Liver (tissue), 9 donors: ENCODE data around the gene NELL1. TPM values are rescaled to one million over a fixed set of nuclear protein-coding genes. Genes with fewer than 3 reads are reported as not detected.

Source experiments
- DNase-seq: peaks from one replicate; pipeline ENCODE4 v3.0.0-alpha.2; 2017; ENCODE audit warnings: low spot score
- H3K27ac ChIP-seq, 2 donors: one replicate each; pipeline ENCODE4 v1.7.0; 2013; ENCODE audit warnings: inconsistent platforms in 2 of 2, low read length in 2 of 2, control low read depth in 1 of 2, low read depth in 1 of 2, mild to moderate bottlenecking in 1 of 2
- H3K27me3 ChIP-seq, 4 donors: one replicate each; pipeline versions ENCODE4 v1.6.1 to v1.7.0; 2013; ENCODE audit warnings: low read length in 3 of 4, inconsistent platforms in 1 of 4, mild to moderate bottlenecking in 1 of 4, moderate library complexity in 1 of 4; ENCODE audit not compliant: control insufficient read depth in 4 of 4, insufficient read depth in 4 of 4
- H3K36me3 ChIP-seq, 4 donors: one replicate each; pipeline versions ENCODE4 v1.6.1 to v1.7.0; 2013; ENCODE audit warnings: low read length in 3 of 4, mild to moderate bottlenecking in 3 of 4, low read depth in 1 of 4, moderate library complexity in 1 of 4; ENCODE audit not compliant: control insufficient read depth in 4 of 4, insufficient read depth in 3 of 4
- H3K4me1 ChIP-seq, 4 donors: one replicate each; pipeline versions ENCODE4 v1.6.1 to v1.7.0; 2013; ENCODE audit warnings: low read length in 3 of 4, mild to moderate bottlenecking in 3 of 4, moderate library complexity in 1 of 4; ENCODE audit not compliant: control insufficient read depth in 4 of 4, insufficient read depth in 4 of 4
- H3K4me3 ChIP-seq, 3 donors: one replicate each; pipeline versions ENCODE4 v1.6.1 to v1.7.0; 2013; ENCODE audit warnings: low read length in 3 of 3, control low read depth in 1 of 3, low read depth in 1 of 3, mild to moderate bottlenecking in 1 of 3
- H3K9ac ChIP-seq, 2 donors: one replicate each; pipeline ENCODE4 v1.7.0; 2013; ENCODE audit warnings: low read length in 2 of 2, mild to moderate bottlenecking in 2 of 2, moderate library complexity in 2 of 2, control low read depth in 1 of 2, low read depth in 1 of 2
- H3K9me3 ChIP-seq, 4 donors: one replicate each; pipeline versions ENCODE4 v1.6.1 to v1.7.0; 2013; ENCODE audit warnings: low read length in 3 of 4; ENCODE audit not compliant: control insufficient read depth in 4 of 4
- ATF3 ChIP-seq: IDR thresholded peaks from 2 replicates; pipeline ENCODE4 v1.6.1; 2016; ENCODE audit warnings: antibody characterized with exemption
- CTCF ChIP-seq: fragments of 150-350 bp; IDR thresholded peaks from 2 replicates; pipeline ENCODE4 v1.5.1; 2017; ENCODE audit warnings: improper control_type of control experiment, low read depth, low read length; ENCODE audit not compliant: missing input control
- EGR1 ChIP-seq, 2 donors: IDR thresholded peaks; 2 replicates each; pipeline ENCODE4 v1.6.1; 2016 to 2018; ENCODE audit warnings: antibody characterized with exemption in 2 of 2, low read depth in 2 of 2
- FOXA1 ChIP-seq: IDR thresholded peaks from 2 replicates; pipeline ENCODE4 v1.6.1; 2016; ENCODE audit warnings: antibody characterized with exemption
- FOXA2 ChIP-seq: IDR thresholded peaks from 2 replicates; pipeline ENCODE4 v1.6.1; 2016; ENCODE audit warnings: antibody characterized with exemption
- GABPA ChIP-seq, 2 donors: IDR thresholded peaks in 1 of 2; conservative IDR thresholded peaks in 1 of 2; 2 replicates each; pipeline ENCODE4 v1.6.1; 2016; ENCODE audit warnings: antibody characterized with exemption in 2 of 2, mild to moderate bottlenecking in 1 of 2, moderate library complexity in 1 of 2
- HNF4A ChIP-seq, 2 donors: conservative IDR thresholded peaks; 2 replicates each; pipeline ENCODE4 v1.6.1; 2016; ENCODE audit warnings: antibody characterized with exemption in 2 of 2, mild to moderate bottlenecking in 2 of 2
- HNF4G ChIP-seq: IDR thresholded peaks from 2 replicates; pipeline ENCODE4 v1.6.1; 2016; ENCODE audit warnings: antibody characterized with exemption
- JUND ChIP-seq, 2 donors: IDR thresholded peaks; 2 replicates each; pipeline ENCODE4 v1.6.1; 2016; ENCODE audit warnings: antibody characterized with exemption in 2 of 2
- MAX ChIP-seq: IDR thresholded peaks from 2 replicates; pipeline ENCODE4 v1.6.1; 2016; ENCODE audit warnings: antibody characterized with exemption
- NR2F2 ChIP-seq: IDR thresholded peaks from 2 replicates; pipeline ENCODE4 v1.6.1; 2016; ENCODE audit warnings: antibody characterized with exemption
- RAD21 ChIP-seq, 2 donors: IDR thresholded peaks; 2 replicates each; pipeline ENCODE4 v1.6.1; 2016; ENCODE audit warnings: antibody characterized with exemption in 2 of 2, mild to moderate bottlenecking in 2 of 2
- REST ChIP-seq: IDR thresholded peaks from 2 replicates; pipeline ENCODE4 v1.6.1; 2016; ENCODE audit warnings: antibody characterized with exemption, mild to moderate bottlenecking
- RXRA ChIP-seq, 2 donors: IDR thresholded peaks; 2 replicates each; pipeline ENCODE4 v1.6.1; 2017 to 2018; ENCODE audit warnings: antibody characterized with exemption in 2 of 2, mild to moderate bottlenecking in 1 of 2
- SP1 ChIP-seq: IDR thresholded peaks from 2 replicates; pipeline ENCODE4 v1.6.1; 2018; ENCODE audit warnings: antibody characterized with exemption, mild to moderate bottlenecking
- TAF1 ChIP-seq: conservative IDR thresholded peaks from 2 replicates; pipeline ENCODE4 v1.6.1; 2016; ENCODE audit warnings: antibody characterized with exemption, mild to moderate bottlenecking
- YY1 ChIP-seq: IDR thresholded peaks from 2 replicates; pipeline ENCODE4 v1.6.1; 2016; ENCODE audit warnings: antibody characterized with exemption, mild to moderate bottlenecking
- ZBTB33 ChIP-seq: IDR thresholded peaks from 2 replicates; pipeline ENCODE4 v1.6.1; 2016; ENCODE audit warnings: antibody characterized with exemption
- WGBS: extraction: QIAGEN DNeasy Blood & Tissue Kit; methylation state at CpG from one replicate; pipeline ENCODE4 v1.1.7; 2013; 5-methylcytosine and 5-hydroxymethylcytosine counted together
- polyA plus RNA-seq, 2 donors: library from polyadenylated mRNA; stranded (reverse) in 1 of 2; unstranded in 1 of 2; fragments of 200-250 nt in 1 of 2; fragments of >200 nt in 1 of 2; fragmentation: Nextera tagmentation in 1 of 2; extraction: Ambion mirVana in 1 of 2; gene quantifications; one replicate each; pipeline versions ENCODE4 v1.2.1 to v1.2.3, GENCODE V29; 2013 to 2015
- total RNA-seq, 2 donors: library from RNA; depleted of rRNA; stranded (reverse); fragments of >200 nt; gene quantifications; one replicate each; pipeline ENCODE4 v1.2.3, GENCODE V29; 2014
- donor health status: healthy.
- donor health status: healthy.
- donor health status: healthy.
- donor health status: healthy.
- donor health status: healthy.

The NELL1 gene
- total and polyA plus RNA-seq, 4 donors: not detected

- no peak overlapping the region for H3K4me3 ChIP-seq
- TF ChIP-seq FOXA2: no peak
- TF ChIP-seq JUND (IDR thresholded peaks at IDR 0.05): no peak
- TF ChIP-seq NR2F2: no peak
- no peak for TF ChIP-seq GABPA (IDR thresholded peaks at IDR 0.05 in 1 of 2, conservative IDR thresholded peaks at IDR 0.05 in 1 of 2)
- no peak for TF ChIP-seq HNF4G
- TF ChIP-seq ATF3: no peak
- TF ChIP-seq HNF4A (conservative IDR thresholded peaks at IDR 0.05): no peak
- no peak for TF ChIP-seq EGR1 (IDR thresholded peaks at IDR 0.05; ENCODE audit: low read depth in 2 of 2)
- TF ChIP-seq RXRA (IDR thresholded peaks at IDR 0.05): no peak
- no peak for TF ChIP-seq REST
- no peak for TF ChIP-seq SP1
- no peak for TF ChIP-seq FOXA1
- TF ChIP-seq YY1: no peak
- TF ChIP-seq TAF1: no peak
- no peak for TF ChIP-seq CTCF
- TF ChIP-seq MAX: no peak
- TF ChIP-seq ZBTB33: no peak
- TF ChIP-seq RAD21 (IDR thresholded peaks at IDR 0.05): no peak
- H3K9ac ChIP-seq: no peak overlapping the region
- H3K27me3 ChIP-seq: peaks cover 0 to 3% (median 0%) of the 10 kb centered on the region in 4 donors
- no peaks in the 10 kb centered on the region for H3K36me3 ChIP-seq
- H3K9me3 ChIP-seq: peaks cover 0 to under 1% (median 0%) of the 10 kb centered on the region in 4 donors
- WGBS: 75% methylated on average over 5 of the region's 5 CpGs
- no peak for DNase-seq
- H3K27ac ChIP-seq: no peak overlapping the region
- H3K4me1 ChIP-seq: no peaks in the 10 kb centered on the region
Observed at GRCh38 chr11:21534288-21534687, 864.9 kb downstream of the NELL1 start.
